H9 (cell line): ENCODE measurements around the gene PTPRJ. TPM values are rescaled to one million over a fixed set of nuclear protein-coding genes. Genes with fewer than 3 reads are reported as not detected.
"Not testable (repeated sequence)": the region's sequence is repeated elsewhere in the genome, so short reads cannot be mapped to it uniquely, and the experiment has no call there.

Experiments used
- DNase-seq: peaks from one replicate; pipeline ENCODE4 v3.0.0-alpha.2; 2017
- H2AFZ ChIP-seq: one replicate; pipeline ENCODE4 v1.6.1; 2013; ENCODE audit warnings: mild to moderate bottlenecking, low read length, control low read depth, moderate library complexity
- H2AK5ac ChIP-seq: 2 replicates; pipeline ENCODE4 v1.6.1; 2013; ENCODE audit warnings: low read length, control low read depth, mixed read lengths; ENCODE audit not compliant: insufficient read length
- H2BK120ac ChIP-seq: one replicate; pipeline ENCODE4 v1.6.1; 2013; ENCODE audit warnings: low read depth, mild to moderate bottlenecking, low read length, control low read depth, inconsistent platforms; ENCODE audit not compliant: poor library complexity, severe bottlenecking
- H2BK12ac ChIP-seq: 2 replicates; pipeline ENCODE4 v1.6.1; 2013; ENCODE audit warnings: low read length, control low read depth, mixed read lengths, low read depth; ENCODE audit not compliant: insufficient read length
- H2BK15ac ChIP-seq: 2 replicates; pipeline ENCODE4 v1.6.1; 2013; ENCODE audit warnings: low read depth, low read length, control low read depth
- H2BK20ac ChIP-seq: one replicate; pipeline ENCODE4 v1.6.1; 2013; ENCODE audit warnings: low read depth, mild to moderate bottlenecking, low read length, control low read depth, inconsistent platforms; ENCODE audit not compliant: poor library complexity, severe bottlenecking
- H2BK5ac ChIP-seq: 2 replicates; pipeline ENCODE4 v1.6.1; 2013; ENCODE audit warnings: low read length, control low read depth, mixed read lengths; ENCODE audit not compliant: insufficient read length
- H3K14ac ChIP-seq: 2 replicates; pipeline ENCODE4 v1.6.1; 2013; ENCODE audit warnings: low read length, control low read depth; ENCODE audit not compliant: insufficient read depth
- H3K18ac ChIP-seq: 2 replicates; pipeline ENCODE4 v1.6.1; 2013; ENCODE audit warnings: low read depth, mild to moderate bottlenecking, mixed read lengths, low read length, control low read depth; ENCODE audit not compliant: insufficient read length
- H3K23ac ChIP-seq: 2 replicates; pipeline ENCODE4 v1.6.1; 2013; ENCODE audit warnings: low read length, control low read depth, mixed read lengths, low read depth; ENCODE audit not compliant: insufficient read length
- H3K23me2 ChIP-seq: 2 replicates; pipeline ENCODE4 v1.6.1; 2013; ENCODE audit warnings: low read depth, mild to moderate bottlenecking, mixed read lengths, low read length, control low read depth; ENCODE audit not compliant: insufficient read length, poor library complexity, severe bottlenecking
- H3K27ac ChIP-seq: 2 replicates; pipeline ENCODE4 v1.5.1; 2013; ENCODE audit warnings: low read length, control low read depth, mixed read lengths, low read depth; ENCODE audit not compliant: insufficient read length
- H3K27me3 ChIP-seq: 2 replicates; pipeline ENCODE4 v1.6.1; 2013; ENCODE audit warnings: low read length, control low read depth, inconsistent platforms; ENCODE audit not compliant: insufficient read depth
- H3K4ac ChIP-seq: 2 replicates; pipeline ENCODE4 v1.6.1; 2013; ENCODE audit warnings: low read depth, mild to moderate bottlenecking, control low read depth, inconsistent platforms, low read length, moderate library complexity
- H3K4me1 ChIP-seq: 2 replicates; pipeline ENCODE4 v1.6.1; 2013; ENCODE audit warnings: low read length, control low read depth, inconsistent platforms; ENCODE audit not compliant: insufficient read depth
- H3K4me2 ChIP-seq: 2 replicates; pipeline ENCODE4 v1.6.1; 2013; ENCODE audit warnings: low read length, control low read depth, mixed read lengths; ENCODE audit not compliant: insufficient read length, insufficient read depth
- H3K56ac ChIP-seq: 2 replicates; pipeline ENCODE4 v1.6.1; 2013; ENCODE audit warnings: low read depth, mild to moderate bottlenecking, mixed read lengths, low read length, control low read depth; ENCODE audit not compliant: insufficient read length
- H3K79me1 ChIP-seq: 2 replicates; pipeline ENCODE4 v1.6.1; 2013; ENCODE audit warnings: low read depth, mild to moderate bottlenecking, moderate library complexity, low read length, control low read depth, inconsistent platforms; ENCODE audit not compliant: insufficient read depth, poor library complexity, severe bottlenecking
- H3K79me2 ChIP-seq: 2 replicates; pipeline ENCODE4 v1.6.1; 2013; ENCODE audit warnings: low read length, control low read depth, inconsistent platforms; ENCODE audit not compliant: insufficient read depth
- H3K9ac ChIP-seq: 2 replicates; pipeline ENCODE4 v1.6.1; 2013; ENCODE audit warnings: low read length, control low read depth, mixed read lengths; ENCODE audit not compliant: insufficient read length; ENCODE audit errors: extremely low read depth
- H3K9me3 ChIP-seq: one replicate; pipeline ENCODE4 v1.6.1; 2013; ENCODE audit warnings: low read depth, low read length, inconsistent platforms; ENCODE audit not compliant: control insufficient read depth
- H3T11ph ChIP-seq: one replicate; pipeline ENCODE4 v1.6.1; 2013; ENCODE audit warnings: mild to moderate bottlenecking, low read length, control low read depth, inconsistent platforms
- H4K20me1 ChIP-seq: one replicate; pipeline ENCODE4 v1.6.1; 2013; ENCODE audit not compliant: control insufficient read depth, insufficient read length, insufficient read depth
- H4K5ac ChIP-seq: 2 replicates; pipeline ENCODE4 v1.6.1; 2013; ENCODE audit warnings: low read depth, mild to moderate bottlenecking, mixed read lengths, low read length, control low read depth; ENCODE audit not compliant: insufficient read length
- H4K8ac ChIP-seq: replicated peaks from 2 replicates; pipeline ENCODE4 v1.6.1; 2013; ENCODE audit warnings: low read length, control low read depth, mixed read lengths, low read depth; ENCODE audit not compliant: insufficient read length
- H4K91ac ChIP-seq: 2 replicates; pipeline ENCODE4 v1.6.1; 2013; ENCODE audit warnings: low read depth, mild to moderate bottlenecking, moderate library complexity, mixed read lengths, low read length, control low read depth; ENCODE audit not compliant: insufficient read length
- H3K27ac Mint-ChIP-seq, 3 experiments: 2 replicates in 2 of 3; 3 replicates in 1 of 3; pipeline ENCODE4 v1.8.0; 2020 to 2021; ENCODE audit warnings: mixed read lengths in 3 of 3, mild to moderate bottlenecking in 1 of 3, moderate library complexity in 1 of 3
- H3K27me3 Mint-ChIP-seq: 2 replicates; pipeline ENCODE4 v1.8.0; 2021; ENCODE audit warnings: low read depth, mild to moderate bottlenecking, moderate library complexity, mixed read lengths
- H3K36me3 Mint-ChIP-seq, 3 experiments: 2 replicates in 2 of 3; 3 replicates in 1 of 3; pipeline ENCODE4 v1.8.0; 2020 to 2021; ENCODE audit warnings: low read depth in 3 of 3, mixed read lengths in 3 of 3; ENCODE audit not compliant: insufficient read depth in 1 of 3
- H3K4me1 Mint-ChIP-seq, 2 experiments: 2 replicates each; pipeline ENCODE4 v1.8.0; 2020; ENCODE audit warnings: mixed read lengths in 2 of 2
- H3K4me3 Mint-ChIP-seq, 2 experiments: 2 replicates in 1 of 2; 3 replicates in 1 of 2; pipeline ENCODE4 v1.8.0; 2020 to 2021; ENCODE audit warnings: mild to moderate bottlenecking in 2 of 2, mixed read lengths in 2 of 2, moderate library complexity in 1 of 2
- H3K9me3 Mint-ChIP-seq, 2 experiments: 2 replicates in 1 of 2; 3 replicates in 1 of 2; pipeline ENCODE4 v1.8.0; 2020; ENCODE audit warnings: mild to moderate bottlenecking in 2 of 2, mixed read lengths in 2 of 2, moderate library complexity in 1 of 2
- WGBS: extraction: QIAGEN DNeasy Blood & Tissue Kit; methylation state at CpG from one replicate; pipeline ENCODE4 v1.1.7; 2013; ENCODE audit warnings: missing lambda C conversion rate, low lambda C conversion rate, mixed read lengths; ENCODE audit not compliant: insufficient read length; ENCODE audit errors: extremely low coverage; 5-methylcytosine and 5-hydroxymethylcytosine counted together
- total RNA-seq: library from RNA; stranded (reverse); gene quantifications from 2 replicates; pipeline ENCODE4 v1.2.1, GENCODE V29; 2021
- TF ChIP-seq, protein P1 (sequence below): fragments of 200-600 bp; sonication (generic); conservative IDR thresholded peaks from 3 replicates; pipeline ENCODE4 v1.8.0; 2021; ENCODE audit warnings: antibody characterized with exemption, mild to moderate bottlenecking

Gene PTPRJ
- total RNA-seq, 1 experiment from 2014 or later: 10.6 TPM

DNA sequence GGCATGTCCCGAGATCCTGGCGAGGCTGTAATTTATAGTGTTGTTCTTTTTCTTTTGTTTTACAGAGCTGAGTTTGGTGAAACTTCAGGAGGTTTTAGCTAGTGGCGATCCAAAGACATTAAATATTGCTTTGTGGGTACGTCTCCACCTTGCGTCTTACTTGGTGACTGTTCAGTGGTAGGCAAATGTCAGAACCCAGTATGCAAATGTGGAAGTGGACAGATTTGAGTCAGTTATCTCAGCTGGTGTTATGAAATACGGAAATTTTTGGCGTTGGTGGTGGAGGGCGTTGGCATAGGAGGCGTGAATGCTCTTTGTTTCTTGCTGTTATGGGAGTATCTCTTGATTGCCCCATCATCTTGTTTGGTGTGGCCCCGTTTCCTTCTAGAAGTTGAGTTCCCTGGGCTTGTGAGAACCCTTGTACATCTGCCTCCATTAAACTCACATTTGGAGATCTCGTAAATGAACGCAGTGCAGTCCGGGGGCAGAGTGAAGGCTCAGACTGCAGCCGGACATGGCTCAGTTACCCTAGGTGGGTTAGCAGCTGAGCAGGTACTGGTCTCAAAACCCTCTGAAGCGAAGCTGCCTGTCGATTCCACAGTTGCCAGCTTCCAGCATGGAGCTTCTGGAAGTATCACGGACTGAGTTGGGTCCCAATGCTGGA lies 39.9 kb downstream of the PTPRJ start:
- no peak overlapping the region for H2BK5ac ChIP-seq

DNA sequence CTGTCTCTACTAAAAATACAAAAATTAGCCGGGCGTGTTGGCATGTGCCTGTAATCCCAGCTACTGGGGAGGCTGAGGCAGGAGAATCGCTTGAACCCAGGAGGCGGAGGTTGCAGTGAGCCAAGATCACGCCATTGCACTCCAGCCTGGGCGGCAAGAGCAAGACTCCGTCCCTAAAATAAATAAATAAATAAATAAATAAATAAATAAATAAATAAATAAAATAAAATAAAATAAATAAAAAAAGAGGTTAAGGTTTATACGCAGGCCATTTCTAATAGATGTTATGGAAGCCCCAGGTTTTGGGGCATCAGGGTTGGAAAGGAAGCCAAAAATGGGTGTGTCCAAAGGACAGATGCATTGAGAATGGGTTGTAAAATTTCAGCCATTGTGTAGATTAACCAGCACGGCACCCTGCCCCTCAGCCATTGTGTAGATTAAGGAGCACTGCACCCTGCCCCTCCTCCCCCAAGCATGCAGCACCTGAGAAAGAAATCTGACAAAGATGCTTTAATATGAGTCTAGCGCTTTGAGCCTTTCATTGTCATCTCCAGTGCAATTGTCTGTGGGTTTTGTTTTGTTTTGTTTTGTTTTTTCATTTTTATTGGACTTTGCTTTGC lies 41.0 kb downstream of the PTPRJ start:
- H3K4me1 Mint-ChIP-seq: peaks cover 51 to 66% of the 10 kb centered on the region in 2 experiments
- not testable (repeated sequence) for H3K23ac ChIP-seq, H3K9ac ChIP-seq, H3K18ac ChIP-seq, H3K23me2 ChIP-seq, H3K9me3 Mint-ChIP-seq, H4K20me1 ChIP-seq, H2BK120ac ChIP-seq, H3T11ph ChIP-seq, H3K27ac Mint-ChIP-seq, H3K27me3 ChIP-seq, H3K79me2 ChIP-seq, H2AK5ac ChIP-seq, H3K9me3 ChIP-seq, H3K4ac ChIP-seq, H2AFZ ChIP-seq, H3K4me2 ChIP-seq, H3K27ac ChIP-seq, H3K56ac ChIP-seq, H2BK5ac ChIP-seq, H3K27me3 Mint-ChIP-seq, H3K14ac ChIP-seq, H3K36me3 Mint-ChIP-seq, H3K4me3 Mint-ChIP-seq, H4K91ac ChIP-seq, H4K8ac ChIP-seq, H4K5ac ChIP-seq, H3K79me1 ChIP-seq, H2BK15ac ChIP-seq, H3K4me1 ChIP-seq, H2BK20ac ChIP-seq, DNase-seq, H2BK12ac ChIP-seq
- no CpG with 5 or more reads among the region's 10 CpGs for WGBS

More for the DNA sequence above, 39.9 kb downstream of the PTPRJ start:
- no peaks in the 10 kb centered on the region for H3K23me2 ChIP-seq
- no peak overlapping the region for H2BK120ac ChIP-seq
- H3K18ac ChIP-seq: no peak overlapping the region
- no peak overlapping the region for H2BK15ac ChIP-seq
- no peak overlapping the region for H3K27ac ChIP-seq
- no peak overlapping the region for H3K56ac ChIP-seq
- Mint-ChIP-seq H3K4me1 (peaks cover 47 to 66% of the 10 kb centered on the region in 2 experiments), H3K4me3 (no peak overlapping the region), H3K36me3 (no peaks in the 10 kb centered on the region), H3K27ac (no peak overlapping the region), H3K27me3 (no peaks in the 10 kb centered on the region; the same call in 1 of the 2 replicates), H3K9me3 (no peaks in the 10 kb centered on the region; a peak in 1 of 5 replicates)
- H3K9me3 ChIP-seq: no peaks in the 10 kb centered on the region
- TF ChIP-seq, protein P1, sequence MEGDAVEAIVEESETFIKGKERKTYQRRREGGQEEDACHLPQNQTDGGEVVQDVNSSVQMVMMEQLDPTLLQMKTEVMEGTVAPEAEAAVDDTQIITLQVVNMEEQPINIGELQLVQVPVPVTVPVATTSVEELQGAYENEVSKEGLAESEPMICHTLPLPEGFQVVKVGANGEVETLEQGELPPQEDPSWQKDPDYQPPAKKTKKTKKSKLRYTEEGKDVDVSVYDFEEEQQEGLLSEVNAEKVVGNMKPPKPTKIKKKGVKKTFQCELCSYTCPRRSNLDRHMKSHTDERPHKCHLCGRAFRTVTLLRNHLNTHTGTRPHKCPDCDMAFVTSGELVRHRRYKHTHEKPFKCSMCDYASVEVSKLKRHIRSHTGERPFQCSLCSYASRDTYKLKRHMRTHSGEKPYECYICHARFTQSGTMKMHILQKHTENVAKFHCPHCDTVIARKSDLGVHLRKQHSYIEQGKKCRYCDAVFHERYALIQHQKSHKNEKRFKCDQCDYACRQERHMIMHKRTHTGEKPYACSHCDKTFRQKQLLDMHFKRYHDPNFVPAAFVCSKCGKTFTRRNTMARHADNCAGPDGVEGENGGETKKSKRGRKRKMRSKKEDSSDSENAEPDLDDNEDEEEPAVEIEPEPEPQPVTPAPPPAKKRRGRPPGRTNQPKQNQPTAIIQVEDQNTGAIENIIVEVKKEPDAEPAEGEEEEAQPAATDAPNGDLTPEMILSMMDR: no peak
- H3K4me1 ChIP-seq: peaks cover 7% of the 10 kb centered on the region; the same call in 1 of the 2 replicates
- WGBS: no CpG with 5 or more reads among the region's 17 CpGs
- no peak overlapping the region for H4K5ac ChIP-seq
- no peak overlapping the region for H2AK5ac ChIP-seq
- no peak overlapping the region for H3K23ac ChIP-seq
- no peak overlapping the region for H3K4me2 ChIP-seq
- no peaks in the 10 kb centered on the region; the same call in 1 of the 2 replicates for H3K79me2 ChIP-seq
- H4K91ac ChIP-seq: no peak overlapping the region
- no peak for DNase-seq
- H2AFZ ChIP-seq: no peak overlapping the region
- no peak overlapping the region for H3K9ac ChIP-seq
- H2BK20ac ChIP-seq: no peak overlapping the region
- no peak overlapping the region for H2BK12ac ChIP-seq
- H4K8ac ChIP-seq: no peak overlapping the region
- H3K4ac ChIP-seq: no peak overlapping the region
- H3K27me3 ChIP-seq: no peaks in the 10 kb centered on the region; the same call in 1 of the 2 replicates
- H4K20me1 ChIP-seq: peaks cover 4% of the 10 kb centered on the region
- H3K79me1 ChIP-seq: no peaks in the 10 kb centered on the region
- no peak overlapping the region for H3K14ac ChIP-seq
- no peak overlapping the region for H3T11ph ChIP-seq
